ENCODE data around the gene PKIG. TPM values are rescaled to one million over a fixed set of nuclear protein-coding genes. Genes with fewer than 3 reads are reported as not detected.
"Not testable (repeated sequence)": the region's sequence is repeated elsewhere in the genome, so short reads cannot be mapped to it uniquely, and the experiment has no call there.

PKIG gene
- total RNA-seq, 1 donor from 2014 or later: 29.5 TPM

GRCh38 chr20:44651434-44651683 is 69.0 kb downstream of the PKIG start:
- H3K36me3 Mint-ChIP-seq (ENCODE audit: unreplicated experiment): peaks cover 2% of the 10 kb centered on the region
- no peak overlapping the region for H3K27ac Mint-ChIP-seq (ENCODE audit: unreplicated experiment)
- H3K27me3 Mint-ChIP-seq (ENCODE audit: unreplicated experiment): no peaks in the 10 kb centered on the region
- H3K4me1 Mint-ChIP-seq (ENCODE audit: unreplicated experiment): peaks cover 56% of the 10 kb centered on the region
- H3K9me3 Mint-ChIP-seq (ENCODE audit: unreplicated experiment): no peaks in the 10 kb centered on the region
- peak overlapping the region; percentile 82 for H3K4me3 Mint-ChIP-seq (ENCODE audit: unreplicated experiment)
- no peak for DNase-seq (ENCODE audit: extremely low spot score, unreplicated experiment)
- no peak for TF ChIP-seq CTCF (IDR thresholded peaks at IDR 0.05)

GRCh38 chr20:44651684-44652423 is 69.5 kb downstream of the PKIG start, which contains the start of gene ADA:
ADA (minus strand) TSS chr20:44651699; CDS start chr20:44651607, 92 bp downstream.
- Mint-ChIP-seq H3K4me3 (ENCODE audit: unreplicated experiment) (peak within 1 kb of the TSS; percentile 82), H3K36me3 (ENCODE audit: unreplicated experiment) (peaks cover 2% of the 10 kb centered on the region), H3K9me3 (ENCODE audit: unreplicated experiment) (no peaks in the 10 kb centered on the region), H3K27ac (ENCODE audit: unreplicated experiment) (peak within 1 kb of the TSS; percentile 79), H3K4me1 (ENCODE audit: unreplicated experiment) (peaks cover 51% of the 10 kb centered on the region), H3K27me3 (ENCODE audit: unreplicated experiment) (no peaks in the 10 kb centered on the region)
- DNase-seq (ENCODE audit: extremely low spot score, unreplicated experiment): no peak
- peak; percentile 23 for TF ChIP-seq CTCF (IDR thresholded peaks at IDR 0.05)

- Mint-ChIP-seq H3K9me3 (ENCODE audit: unreplicated experiment) (no peaks in the 10 kb centered on the region), H3K4me1 (ENCODE audit: unreplicated experiment) (peaks cover 37% of the 10 kb centered on the region)
These were observed 71.2 kb downstream of the PKIG start for GRCh38 chr20:44653546-44653945.

GRCh38 chr20:44654210-44654609 is 71.8 kb downstream of the PKIG start:
- H3K27me3 Mint-ChIP-seq (ENCODE audit: unreplicated experiment); H3K27ac Mint-ChIP-seq (ENCODE audit: unreplicated experiment); H3K4me3 Mint-ChIP-seq (ENCODE audit: unreplicated experiment); H3K9me3 Mint-ChIP-seq (ENCODE audit: unreplicated experiment); H3K36me3 Mint-ChIP-seq (ENCODE audit: unreplicated experiment); DNase-seq (ENCODE audit: extremely low spot score, unreplicated experiment): not testable (repeated sequence)
- H3K4me1 Mint-ChIP-seq (ENCODE audit: unreplicated experiment): peaks cover 30% of the 10 kb centered on the region

More at GRCh38 chr20:44653546-44653945, 71.2 kb downstream of the PKIG start:
- no peak for TF ChIP-seq CTCF (IDR thresholded peaks at IDR 0.05)
- H3K36me3 Mint-ChIP-seq (ENCODE audit: unreplicated experiment): peaks cover 2% of the 10 kb centered on the region
- DNase-seq (ENCODE audit: extremely low spot score, unreplicated experiment): no peak
- no peak overlapping the region for H3K4me3 Mint-ChIP-seq (ENCODE audit: unreplicated experiment)
- H3K27me3 Mint-ChIP-seq (ENCODE audit: unreplicated experiment): no peaks in the 10 kb centered on the region
- H3K27ac Mint-ChIP-seq (ENCODE audit: unreplicated experiment): no peak overlapping the region

DNA sequence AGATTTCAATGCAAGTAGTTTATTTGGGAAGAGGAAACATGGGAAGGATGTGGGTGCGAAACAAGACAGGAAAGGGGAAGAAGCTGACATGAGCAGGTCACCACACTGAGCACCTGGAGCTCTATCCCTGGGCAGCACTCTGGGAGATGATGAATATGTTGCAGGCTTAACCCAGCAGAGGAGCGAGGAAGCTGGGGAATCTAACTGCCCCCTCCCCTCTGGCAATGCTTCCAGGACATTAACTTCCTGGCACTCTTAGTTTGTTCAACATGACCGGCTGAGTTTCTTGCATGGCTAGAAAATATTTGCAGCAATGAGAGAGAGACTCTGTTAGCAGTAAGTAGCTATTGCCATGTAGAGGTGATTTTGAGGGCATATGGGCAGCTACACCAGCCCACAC is 74.1 kb downstream of the PKIG start:
- Mint-ChIP-seq H3K27me3 (ENCODE audit: unreplicated experiment) (no peaks in the 10 kb centered on the region), H3K36me3 (ENCODE audit: unreplicated experiment) (peaks cover 2% of the 10 kb centered on the region), H3K9me3 (ENCODE audit: unreplicated experiment) (no peaks in the 10 kb centered on the region), H3K4me3 (ENCODE audit: unreplicated experiment) (no peak overlapping the region), H3K4me1 (ENCODE audit: unreplicated experiment) (peaks cover 13% of the 10 kb centered on the region), H3K27ac (ENCODE audit: unreplicated experiment) (no peak overlapping the region)
- no peak for TF ChIP-seq CTCF (IDR thresholded peaks at IDR 0.05)
- no peak for DNase-seq (ENCODE audit: extremely low spot score, unreplicated experiment)
